Measurements from ENCODE around the gene NES.

DNA sequence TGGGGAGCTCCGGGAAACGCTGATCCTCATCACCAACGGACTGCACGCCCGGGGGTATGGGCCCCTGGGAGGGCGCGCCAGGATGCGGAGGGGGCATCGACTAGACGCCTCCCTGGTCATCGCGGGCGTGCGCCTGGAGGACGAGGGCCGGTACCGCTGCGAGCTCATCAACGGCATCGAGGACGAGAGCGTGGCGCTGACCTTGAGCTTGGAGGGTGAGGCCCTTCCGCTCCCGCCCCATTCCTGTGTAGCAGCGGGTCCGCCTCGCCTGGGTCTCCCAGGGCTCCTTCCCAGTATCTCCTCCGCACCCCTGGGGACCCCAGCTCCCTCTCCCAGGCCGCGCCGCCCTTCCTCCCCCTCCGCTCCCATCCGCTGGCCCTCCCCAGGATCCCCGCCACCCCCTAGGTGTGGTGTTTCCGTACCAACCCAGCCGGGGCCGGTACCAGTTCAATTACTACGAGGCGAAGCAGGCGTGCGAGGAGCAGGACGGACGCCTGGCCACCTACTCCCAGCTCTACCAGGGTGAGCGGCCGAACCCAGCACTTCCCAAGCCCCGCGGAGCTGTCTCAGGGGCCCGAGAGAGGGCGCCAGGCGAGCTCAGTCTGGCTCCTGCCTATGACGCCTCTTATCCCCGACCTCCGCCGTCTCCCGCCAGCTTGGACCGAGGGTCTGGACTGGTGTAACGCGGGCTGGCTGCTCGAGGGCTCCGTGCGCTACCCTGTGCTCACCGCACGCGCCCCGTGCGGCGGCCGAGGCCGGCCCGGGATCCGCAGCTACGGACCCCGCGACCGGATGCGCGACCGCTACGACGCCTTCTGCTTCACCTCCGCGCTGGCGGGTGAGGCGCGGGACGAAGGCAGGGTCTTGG, 53.0 kb downstream of the NES start:
- TF ChIP-seq CTCF (IDR thresholded peaks at IDR 0.05 in 2 of 3, conservative IDR thresholded peaks at IDR 0.05 in 1 of 3; ENCODE audit: borderline replicate concordance in 1 of 3, insufficient read depth in 1 of 3, low read depth in 2 of 3, low read length in 2 of 3) (no peak), SRF (IDR thresholded peaks at IDR 0.05; ENCODE audit: low read depth) (no peak), POLR2A (IDR thresholded peaks at IDR 0.05; ENCODE audit: borderline replicate concordance, extremely low read depth, insufficient read depth, insufficient read length) (no peak)
